GM23338 (cell line): ENCODE results near the gene NAALADL2. TPM values are rescaled to one million over a fixed set of nuclear protein-coding genes. Genes with fewer than 3 reads are reported as not detected.

Source experiments
- ATAC-seq: fragments of 200-7000 bp; cut with Tn5 transposase; 3 replicates; pipeline ENCODE4 v1.9.1; 2020
- DNase-seq: peaks from one replicate; pipeline ENCODE4 v3.0.0-alpha.2; 2015; ENCODE audit warnings: low spot score
- H2AFZ ChIP-seq: fragments of 200-600 bp; sonication (generic); 2 replicates; pipeline ENCODE4 v1.8.0; 2016; ENCODE audit warnings: antibody characterized with exemption, mild to moderate bottlenecking, moderate library complexity
- H3F3A ChIP-seq: fragments of 200-600 bp; sonication (generic); replicated peaks from 2 replicates; pipeline ENCODE4 v1.8.0; 2017; ENCODE audit warnings: antibody characterized with exemption, mixed run types, low read depth
- H3K27ac ChIP-seq: fragments of 200-600 bp; sonication (generic); 2 replicates; pipeline ENCODE4 v1.6.1; 2016; ENCODE audit warnings: low read depth
- H3K27me3 ChIP-seq: fragments of 200-600 bp; sonication (generic); 2 replicates; pipeline ENCODE4 v1.8.0; 2016; ENCODE audit warnings: mild to moderate bottlenecking, mixed run types, moderate library complexity; ENCODE audit not compliant: insufficient read depth
- H3K36me3 ChIP-seq: fragments of 200-600 bp; sonication (generic); 2 replicates; pipeline ENCODE4 v1.8.0; 2016; ENCODE audit warnings: mild to moderate bottlenecking; ENCODE audit not compliant: insufficient read depth
- H3K4me1 ChIP-seq: fragments of 200-600 bp; sonication (generic); 2 replicates; pipeline ENCODE4 v1.8.0; 2016; ENCODE audit warnings: mild to moderate bottlenecking, moderate library complexity; ENCODE audit not compliant: insufficient read depth
- H3K4me2 ChIP-seq: fragments of 200-600 bp; sonication (generic); 2 replicates; pipeline ENCODE4 v1.7.1; 2017; ENCODE audit warnings: mixed run types
- H3K4me3 ChIP-seq: fragments of 200-600 bp; sonication (generic); 2 replicates; pipeline ENCODE4 v1.6.1; 2016; ENCODE audit warnings: mixed run types
- H3K79me2 ChIP-seq: fragments of 200-600 bp; sonication (generic); replicated peaks from 2 replicates; pipeline ENCODE4 v1.8.0; 2017; ENCODE audit warnings: mild to moderate bottlenecking; ENCODE audit not compliant: insufficient read depth
- H3K9me2 ChIP-seq: fragments of 200-600 bp; sonication (generic); 2 replicates; pipeline ENCODE4 v1.8.0; 2017; ENCODE audit not compliant: insufficient read depth
- H4K20me1 ChIP-seq: fragments of 200-600 bp; sonication (generic); replicated peaks from 2 replicates; pipeline ENCODE4 v1.8.0; 2017; ENCODE audit warnings: mild to moderate bottlenecking; ENCODE audit not compliant: insufficient read depth
- H3K27ac Mint-ChIP-seq: 2 replicates; pipeline ENCODE4 v1.8.0; 2020; ENCODE audit warnings: inconsistent platforms, mild to moderate bottlenecking, moderate library complexity, mixed read lengths
- H3K27me3 Mint-ChIP-seq: 3 replicates; pipeline ENCODE4 v1.8.0; 2022; ENCODE audit warnings: low read depth, mild to moderate bottlenecking, moderate library complexity, mixed read lengths, inconsistent platforms; ENCODE audit not compliant: insufficient read depth, poor library complexity
- H3K36me3 Mint-ChIP-seq: 3 replicates; pipeline ENCODE4 v1.8.0; 2021; ENCODE audit warnings: low read depth, mild to moderate bottlenecking, inconsistent platforms, moderate library complexity, mixed read lengths
- H3K4me1 Mint-ChIP-seq: 3 replicates; pipeline ENCODE4 v1.8.0; 2020; ENCODE audit warnings: mild to moderate bottlenecking, inconsistent platforms, mixed read lengths
- H3K4me3 Mint-ChIP-seq: 3 replicates; pipeline ENCODE4 v1.8.0; 2021; ENCODE audit warnings: moderate library complexity, mild to moderate bottlenecking, inconsistent platforms, mixed read lengths
- H3K9me3 Mint-ChIP-seq: 3 replicates; pipeline ENCODE4 v1.8.0; 2020; ENCODE audit warnings: moderate library complexity, mild to moderate bottlenecking, inconsistent platforms, mixed read lengths
- CREB1 ChIP-seq: fragments of 250-450 bp; sonication (Bioruptor Pico); IDR thresholded peaks from 2 replicates; pipeline ENCODE4 v1.5.0; 2020; ENCODE audit warnings: low read depth, mild to moderate bottlenecking, moderate library complexity
- EZH2 ChIP-seq: fragments of 200-600 bp; sonication (generic); IDR thresholded peaks from one replicate; pipeline ENCODE4 v1.8.0; 2017; ENCODE audit warnings: antibody characterized with exemption, mild to moderate bottlenecking, low read depth; ENCODE audit not compliant: unreplicated experiment
- EZH2phosphoT487 ChIP-seq: fragments of 200-600 bp; sonication (generic); IDR thresholded peaks from one replicate; pipeline ENCODE4 v1.8.1; 2018; ENCODE audit warnings: antibody characterized with exemption; ENCODE audit not compliant: unreplicated experiment
- JUNB ChIP-seq: IDR thresholded peaks from one replicate; pipeline ENCODE4 v1.6.1; 2016; ENCODE audit warnings: antibody characterized with exemption; ENCODE audit not compliant: unreplicated experiment
- NANOG ChIP-seq: IDR thresholded peaks from 2 replicates; pipeline ENCODE4 v1.6.1; 2016; ENCODE audit warnings: antibody characterized with exemption, borderline replicate concordance
- POLR2AphosphoS5 ChIP-seq: IDR thresholded peaks from 2 replicates; pipeline ENCODE4 v1.6.1; 2016; ENCODE audit warnings: antibody characterized with exemption, low read depth
- STAT1 ChIP-seq: IDR thresholded peaks from one replicate; pipeline ENCODE4 v1.6.1; 2016; ENCODE audit warnings: antibody characterized with exemption; ENCODE audit not compliant: unreplicated experiment
- ZNF114 ChIP-seq: fragments of 250-450 bp; sonication (Bioruptor Pico); IDR thresholded peaks from 2 replicates; pipeline ENCODE4 v1.5.0; 2020; ENCODE audit warnings: mild to moderate bottlenecking, moderate library complexity
- ZNF331 ChIP-seq: fragments of 250-450 bp; sonication (Bioruptor Pico); IDR thresholded peaks from 2 replicates; pipeline ENCODE4 v1.5.0; 2020; ENCODE audit warnings: low read depth, mild to moderate bottlenecking, moderate library complexity
- polyA plus RNA-seq: library from polyadenylated mRNA; unstranded; fragments of >200 nt; fragmentation: Nextera tagmentation; extraction: Ambion mirVana; gene quantifications from 2 replicates; pipeline ENCODE4 v1.2.1, GENCODE V29; 2016
- total RNA-seq: library from RNA; depleted of rRNA; stranded (reverse); fragments of >200 nt; shearing (Covaris generic); gene quantifications from 2 replicates; pipeline ENCODE4 v1.2.3, GENCODE V29; 2014
- TF ChIP-seq, protein P1 (sequence below): fragments of 250-450 bp; sonication (Bioruptor Pico); IDR thresholded peaks from 2 replicates; pipeline ENCODE4 v1.5.0; 2020; ENCODE audit warnings: mild to moderate bottlenecking, moderate library complexity
- TF ChIP-seq, protein P2 (sequence below): IDR thresholded peaks from one replicate; pipeline ENCODE4 v1.6.1; 2018; ENCODE audit warnings: antibody characterized with exemption; ENCODE audit not compliant: unreplicated experiment
- TF ChIP-seq, protein P3 (sequence below), 2 experiments: fragments of 200-600 bp in 1 of 2; sonication (generic) in 1 of 2; conservative IDR thresholded peaks; 2 replicates each; pipeline versions ENCODE4 v1.5.1 to v1.6.1; 2016 to 2017; ENCODE audit warnings: antibody characterized with exemption in 2 of 2, low read depth in 2 of 2, mild to moderate bottlenecking in 2 of 2, moderate library complexity in 1 of 2
- TF ChIP-seq, protein P4 (sequence below): IDR thresholded peaks from 2 replicates; pipeline ENCODE4 v1.6.1; 2016; ENCODE audit warnings: antibody characterized with exemption

NAALADL2 gene
- total and polyA plus RNA-seq, 2 experiments from 2014 or later: 1.6 to 2.6 TPM

DNA sequence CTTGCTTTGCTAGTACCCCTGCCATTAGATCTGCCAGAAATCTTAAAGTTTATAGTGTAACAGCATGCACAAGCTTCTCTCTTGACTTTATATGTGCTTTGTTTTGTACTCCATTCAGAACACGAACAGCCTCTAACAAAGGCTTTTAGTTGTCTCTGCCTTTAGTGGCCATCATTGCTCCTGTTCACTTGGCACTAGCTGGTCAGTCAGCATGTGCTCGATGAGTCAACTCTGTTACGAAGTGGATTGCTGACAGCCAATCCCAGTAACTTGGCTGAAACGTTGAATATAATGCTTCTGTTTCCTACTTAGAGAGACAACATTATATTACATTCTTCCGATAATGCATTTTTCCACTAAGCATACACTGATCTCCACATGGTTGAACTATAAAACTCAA lies 349.2 kb downstream of the NAALADL2 start:
- no peaks in the 10 kb centered on the region for H3F3A ChIP-seq
- 0 out of 2 replicates have a peak overlapping the region, but pooled peaks have one; percentile 47 for H3K27ac Mint-ChIP-seq
- H3K36me3 Mint-ChIP-seq: no peaks in the 10 kb centered on the region; the same call in 2 of the 3 replicates
- H3K36me3 ChIP-seq: no peaks in the 10 kb centered on the region
- DNase-seq (no peak), ATAC-seq (no peak)
- H2AFZ ChIP-seq: peak overlapping the region; percentile 3; the same call in 1 of the 2 replicates
- no peaks in the 10 kb centered on the region for H3K79me2 ChIP-seq
- no peaks in the 10 kb centered on the region for H3K4me1 ChIP-seq
- no peaks in the 10 kb centered on the region for H3K27me3 Mint-ChIP-seq
- H3K4me3 ChIP-seq: no peak overlapping the region
- H3K27ac ChIP-seq: no peak overlapping the region
- H3K9me3 Mint-ChIP-seq: no peaks in the 10 kb centered on the region
- H3K4me1 Mint-ChIP-seq: peaks cover 12% of the 10 kb centered on the region; the same call in 2 of the 3 replicates
- H4K20me1 ChIP-seq: no peaks in the 10 kb centered on the region
- H3K27me3 ChIP-seq: no peaks in the 10 kb centered on the region
- no peak overlapping the region for H3K4me3 Mint-ChIP-seq
- TF ChIP-seq, protein P1, sequence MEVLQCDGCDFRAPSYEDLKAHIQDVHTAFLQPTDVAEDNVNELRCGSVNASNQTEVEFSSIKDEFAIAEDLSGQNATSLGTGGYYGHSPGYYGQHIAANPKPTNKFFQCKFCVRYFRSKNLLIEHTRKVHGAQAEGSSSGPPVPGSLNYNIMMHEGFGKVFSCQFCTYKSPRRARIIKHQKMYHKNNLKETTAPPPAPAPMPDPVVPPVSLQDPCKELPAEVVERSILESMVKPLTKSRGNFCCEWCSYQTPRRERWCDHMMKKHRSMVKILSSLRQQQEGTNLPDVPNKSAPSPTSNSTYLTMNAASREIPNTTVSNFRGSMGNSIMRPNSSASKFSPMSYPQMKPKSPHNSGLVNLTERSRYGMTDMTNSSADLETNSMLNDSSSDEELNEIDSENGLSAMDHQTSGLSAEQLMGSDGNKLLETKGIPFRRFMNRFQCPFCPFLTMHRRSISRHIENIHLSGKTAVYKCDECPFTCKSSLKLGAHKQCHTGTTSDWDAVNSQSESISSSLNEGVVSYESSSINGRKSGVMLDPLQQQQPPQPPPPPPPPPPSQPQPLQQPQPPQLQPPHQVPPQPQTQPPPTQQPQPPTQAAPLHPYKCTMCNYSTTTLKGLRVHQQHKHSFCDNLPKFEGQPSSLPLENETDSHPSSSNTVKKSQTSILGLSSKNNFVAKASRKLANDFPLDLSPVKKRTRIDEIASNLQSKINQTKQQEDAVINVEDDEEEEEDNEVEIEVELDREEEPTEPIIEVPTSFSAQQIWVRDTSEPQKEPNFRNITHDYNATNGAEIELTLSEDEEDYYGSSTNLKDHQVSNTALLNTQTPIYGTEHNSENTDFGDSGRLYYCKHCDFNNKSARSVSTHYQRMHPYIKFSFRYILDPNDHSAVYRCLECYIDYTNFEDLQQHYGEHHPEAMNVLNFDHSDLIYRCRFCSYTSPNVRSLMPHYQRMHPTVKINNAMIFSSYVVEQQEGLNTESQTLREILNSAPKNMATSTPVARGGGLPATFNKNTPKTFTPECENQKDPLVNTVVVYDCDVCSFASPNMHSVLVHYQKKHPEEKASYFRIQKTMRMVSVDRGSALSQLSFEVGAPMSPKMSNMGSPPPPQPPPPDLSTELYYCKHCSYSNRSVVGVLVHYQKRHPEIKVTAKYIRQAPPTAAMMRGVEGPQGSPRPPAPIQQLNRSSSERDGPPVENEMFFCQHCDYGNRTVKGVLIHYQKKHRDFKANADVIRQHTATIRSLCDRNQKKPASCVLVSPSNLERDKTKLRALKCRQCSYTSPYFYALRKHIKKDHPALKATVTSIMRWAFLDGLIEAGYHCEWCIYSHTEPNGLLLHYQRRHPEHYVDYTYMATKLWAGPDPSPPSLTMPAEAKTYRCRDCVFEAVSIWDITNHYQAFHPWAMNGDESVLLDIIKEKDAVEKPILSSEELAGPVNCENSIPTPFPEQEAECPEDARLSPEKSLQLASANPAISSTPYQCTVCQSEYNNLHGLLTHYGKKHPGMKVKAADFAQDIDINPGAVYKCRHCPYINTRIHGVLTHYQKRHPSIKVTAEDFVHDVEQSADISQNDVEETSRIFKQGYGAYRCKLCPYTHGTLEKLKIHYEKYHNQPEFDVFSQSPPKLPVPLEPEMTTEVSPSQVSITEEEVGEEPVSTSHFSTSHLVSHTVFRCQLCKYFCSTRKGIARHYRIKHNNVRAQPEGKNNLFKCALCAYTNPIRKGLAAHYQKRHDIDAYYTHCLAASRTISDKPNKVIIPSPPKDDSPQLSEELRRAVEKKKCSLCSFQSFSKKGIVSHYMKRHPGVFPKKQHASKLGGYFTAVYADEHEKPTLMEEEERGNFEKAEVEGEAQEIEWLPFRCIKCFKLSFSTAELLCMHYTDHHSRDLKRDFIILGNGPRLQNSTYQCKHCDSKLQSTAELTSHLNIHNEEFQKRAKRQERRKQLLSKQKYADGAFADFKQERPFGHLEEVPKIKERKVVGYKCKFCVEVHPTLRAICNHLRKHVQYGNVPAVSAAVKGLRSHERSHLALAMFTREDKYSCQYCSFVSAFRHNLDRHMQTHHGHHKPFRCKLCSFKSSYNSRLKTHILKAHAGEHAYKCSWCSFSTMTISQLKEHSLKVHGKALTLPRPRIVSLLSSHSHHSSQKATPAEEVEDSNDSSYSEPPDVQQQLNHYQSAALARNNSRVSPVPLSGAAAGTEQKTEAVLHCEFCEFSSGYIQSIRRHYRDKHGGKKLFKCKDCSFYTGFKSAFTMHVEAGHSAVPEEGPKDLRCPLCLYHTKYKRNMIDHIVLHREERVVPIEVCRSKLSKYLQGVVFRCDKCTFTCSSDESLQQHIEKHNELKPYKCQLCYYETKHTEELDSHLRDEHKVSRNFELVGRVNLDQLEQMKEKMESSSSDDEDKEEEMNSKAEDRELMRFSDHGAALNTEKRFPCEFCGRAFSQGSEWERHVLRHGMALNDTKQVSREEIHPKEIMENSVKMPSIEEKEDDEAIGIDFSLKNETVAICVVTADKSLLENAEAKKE (CRISPR knock-in tag): no peak
- TF ChIP-seq CREB1: no peak
- TF ChIP-seq ZNF331 (CRISPR knock-in tag): no peak
- TF ChIP-seq STAT1: no peak
- TF ChIP-seq EZH2phosphoT487: no peak
- TF ChIP-seq JUNB: no peak
- TF ChIP-seq EZH2: no peak
- TF ChIP-seq NANOG: no peak
- TF ChIP-seq, protein P2, sequence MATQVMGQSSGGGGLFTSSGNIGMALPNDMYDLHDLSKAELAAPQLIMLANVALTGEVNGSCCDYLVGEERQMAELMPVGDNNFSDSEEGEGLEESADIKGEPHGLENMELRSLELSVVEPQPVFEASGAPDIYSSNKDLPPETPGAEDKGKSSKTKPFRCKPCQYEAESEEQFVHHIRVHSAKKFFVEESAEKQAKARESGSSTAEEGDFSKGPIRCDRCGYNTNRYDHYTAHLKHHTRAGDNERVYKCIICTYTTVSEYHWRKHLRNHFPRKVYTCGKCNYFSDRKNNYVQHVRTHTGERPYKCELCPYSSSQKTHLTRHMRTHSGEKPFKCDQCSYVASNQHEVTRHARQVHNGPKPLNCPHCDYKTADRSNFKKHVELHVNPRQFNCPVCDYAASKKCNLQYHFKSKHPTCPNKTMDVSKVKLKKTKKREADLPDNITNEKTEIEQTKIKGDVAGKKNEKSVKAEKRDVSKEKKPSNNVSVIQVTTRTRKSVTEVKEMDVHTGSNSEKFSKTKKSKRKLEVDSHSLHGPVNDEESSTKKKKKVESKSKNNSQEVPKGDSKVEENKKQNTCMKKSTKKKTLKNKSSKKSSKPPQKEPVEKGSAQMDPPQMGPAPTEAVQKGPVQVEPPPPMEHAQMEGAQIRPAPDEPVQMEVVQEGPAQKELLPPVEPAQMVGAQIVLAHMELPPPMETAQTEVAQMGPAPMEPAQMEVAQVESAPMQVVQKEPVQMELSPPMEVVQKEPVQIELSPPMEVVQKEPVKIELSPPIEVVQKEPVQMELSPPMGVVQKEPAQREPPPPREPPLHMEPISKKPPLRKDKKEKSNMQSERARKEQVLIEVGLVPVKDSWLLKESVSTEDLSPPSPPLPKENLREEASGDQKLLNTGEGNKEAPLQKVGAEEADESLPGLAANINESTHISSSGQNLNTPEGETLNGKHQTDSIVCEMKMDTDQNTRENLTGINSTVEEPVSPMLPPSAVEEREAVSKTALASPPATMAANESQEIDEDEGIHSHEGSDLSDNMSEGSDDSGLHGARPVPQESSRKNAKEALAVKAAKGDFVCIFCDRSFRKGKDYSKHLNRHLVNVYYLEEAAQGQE: no peak
- TF ChIP-seq, protein P3, sequence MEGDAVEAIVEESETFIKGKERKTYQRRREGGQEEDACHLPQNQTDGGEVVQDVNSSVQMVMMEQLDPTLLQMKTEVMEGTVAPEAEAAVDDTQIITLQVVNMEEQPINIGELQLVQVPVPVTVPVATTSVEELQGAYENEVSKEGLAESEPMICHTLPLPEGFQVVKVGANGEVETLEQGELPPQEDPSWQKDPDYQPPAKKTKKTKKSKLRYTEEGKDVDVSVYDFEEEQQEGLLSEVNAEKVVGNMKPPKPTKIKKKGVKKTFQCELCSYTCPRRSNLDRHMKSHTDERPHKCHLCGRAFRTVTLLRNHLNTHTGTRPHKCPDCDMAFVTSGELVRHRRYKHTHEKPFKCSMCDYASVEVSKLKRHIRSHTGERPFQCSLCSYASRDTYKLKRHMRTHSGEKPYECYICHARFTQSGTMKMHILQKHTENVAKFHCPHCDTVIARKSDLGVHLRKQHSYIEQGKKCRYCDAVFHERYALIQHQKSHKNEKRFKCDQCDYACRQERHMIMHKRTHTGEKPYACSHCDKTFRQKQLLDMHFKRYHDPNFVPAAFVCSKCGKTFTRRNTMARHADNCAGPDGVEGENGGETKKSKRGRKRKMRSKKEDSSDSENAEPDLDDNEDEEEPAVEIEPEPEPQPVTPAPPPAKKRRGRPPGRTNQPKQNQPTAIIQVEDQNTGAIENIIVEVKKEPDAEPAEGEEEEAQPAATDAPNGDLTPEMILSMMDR (conservative IDR thresholded peaks at IDR 0.05; ENCODE audit: low read depth in 2 of 2): no peak
- no peak for TF ChIP-seq POLR2AphosphoS5
- TF ChIP-seq, protein P4, sequence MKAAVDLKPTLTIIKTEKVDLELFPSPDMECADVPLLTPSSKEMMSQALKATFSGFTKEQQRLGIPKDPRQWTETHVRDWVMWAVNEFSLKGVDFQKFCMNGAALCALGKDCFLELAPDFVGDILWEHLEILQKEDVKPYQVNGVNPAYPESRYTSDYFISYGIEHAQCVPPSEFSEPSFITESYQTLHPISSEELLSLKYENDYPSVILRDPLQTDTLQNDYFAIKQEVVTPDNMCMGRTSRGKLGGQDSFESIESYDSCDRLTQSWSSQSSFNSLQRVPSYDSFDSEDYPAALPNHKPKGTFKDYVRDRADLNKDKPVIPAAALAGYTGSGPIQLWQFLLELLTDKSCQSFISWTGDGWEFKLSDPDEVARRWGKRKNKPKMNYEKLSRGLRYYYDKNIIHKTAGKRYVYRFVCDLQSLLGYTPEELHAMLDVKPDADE: no peak
- TF ChIP-seq ZNF114 (CRISPR knock-in tag): no peak
- H3K9me2 ChIP-seq: no peaks in the 10 kb centered on the region
- H3K4me2 ChIP-seq: no peak overlapping the region
